GM18951 (cell line): ENCODE measurements around the gene SIGLEC11.
"Not testable (repeated sequence)": the region's sequence is repeated elsewhere in the genome, so short reads cannot be mapped to it uniquely, and the experiment has no call there.

ENCODE experiments used
- POLR2A ChIP-seq: IDR thresholded peaks from 4 replicates; pipeline ENCODE4 v1.6.1; 2011; ENCODE audit warnings: mild to moderate bottlenecking; ENCODE audit not compliant: insufficient read length, insufficient read depth; ENCODE audit errors: extremely low read depth
- in situ Hi-C: fragments of 300-500 bp; cut with MboI; formaldehyde crosslinking; loops from one replicate; pipeline ENCODE4 v1.12.0; 2022; ENCODE audit warnings: low sequenced_read_pairs, mixed read lengths, inconsistent platforms; ENCODE audit not compliant: unreplicated experiment

The SIGLEC11 gene

DNA sequence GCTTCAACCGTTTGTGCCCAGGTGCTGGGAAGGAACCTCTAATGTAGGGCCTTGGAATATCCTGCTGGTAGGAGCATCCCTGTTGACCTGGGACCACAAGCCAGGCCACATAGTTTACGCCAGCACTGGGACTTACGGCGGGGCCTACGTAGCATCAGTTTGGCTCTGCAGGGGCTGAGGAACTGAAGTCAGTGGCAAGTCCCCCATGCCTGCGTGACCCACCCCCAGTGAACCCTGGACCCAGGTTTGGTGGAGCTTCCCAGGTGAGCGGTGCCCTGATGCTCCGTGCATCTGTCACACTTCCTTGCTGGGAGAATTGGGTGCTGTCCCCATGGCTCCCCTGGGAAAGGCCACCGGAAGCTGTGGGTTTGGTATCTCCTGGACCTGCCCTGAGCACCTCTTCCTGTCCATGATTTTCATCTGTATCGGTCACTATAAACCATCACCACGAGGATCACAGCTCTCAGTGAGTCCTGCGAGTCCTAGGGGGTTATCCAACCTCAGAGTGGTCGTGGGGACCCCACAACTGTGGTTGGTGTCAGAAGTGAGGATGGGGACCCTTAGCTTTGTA, 9.9 kb downstream of the SIGLEC11 start:
- no peak for TF ChIP-seq POLR2A
- in situ Hi-C loops: no loop called here

GRCh38 chr19:49950590-49950948, 10.4 kb downstream of the SIGLEC11 start:
- TF ChIP-seq POLR2A: no peak
- in situ Hi-C loops: no loop called here

- in situ Hi-C loops: no loop called here
These were observed 11.0 kb downstream of the SIGLEC11 start for GRCh38 chr19:49949742-49950589.

GRCh38 chr19:49946415-49946814, 14.6 kb downstream of the SIGLEC11 start:
- no peak for TF ChIP-seq POLR2A
- in situ Hi-C loops: no loop called here

More at GRCh38 chr19:49949742-49950589, 11.0 kb downstream of the SIGLEC11 start:
- TF ChIP-seq POLR2A: no peak

GRCh38 chr19:49944567-49944966, 16.4 kb downstream of the SIGLEC11 start:
- in situ Hi-C loops: not testable (repeated sequence)

DNA sequence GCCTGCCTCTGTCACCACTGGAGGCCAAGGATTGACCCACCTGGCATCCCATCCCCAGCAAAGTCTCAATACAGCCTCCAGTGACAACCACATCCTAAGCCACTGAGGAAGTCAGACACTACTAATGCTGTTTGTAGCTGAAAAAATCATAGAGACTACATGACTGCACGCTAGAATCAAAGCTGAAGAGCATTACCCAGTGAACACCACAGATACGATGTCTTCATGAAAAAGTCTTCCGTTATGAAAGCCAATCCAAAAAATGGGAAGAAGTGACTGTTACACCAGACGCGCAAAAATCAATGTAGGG, 20.5 kb downstream of the SIGLEC11 start:
- in situ Hi-C loops: no loop called here
- TF ChIP-seq POLR2A: no peak

DNA sequence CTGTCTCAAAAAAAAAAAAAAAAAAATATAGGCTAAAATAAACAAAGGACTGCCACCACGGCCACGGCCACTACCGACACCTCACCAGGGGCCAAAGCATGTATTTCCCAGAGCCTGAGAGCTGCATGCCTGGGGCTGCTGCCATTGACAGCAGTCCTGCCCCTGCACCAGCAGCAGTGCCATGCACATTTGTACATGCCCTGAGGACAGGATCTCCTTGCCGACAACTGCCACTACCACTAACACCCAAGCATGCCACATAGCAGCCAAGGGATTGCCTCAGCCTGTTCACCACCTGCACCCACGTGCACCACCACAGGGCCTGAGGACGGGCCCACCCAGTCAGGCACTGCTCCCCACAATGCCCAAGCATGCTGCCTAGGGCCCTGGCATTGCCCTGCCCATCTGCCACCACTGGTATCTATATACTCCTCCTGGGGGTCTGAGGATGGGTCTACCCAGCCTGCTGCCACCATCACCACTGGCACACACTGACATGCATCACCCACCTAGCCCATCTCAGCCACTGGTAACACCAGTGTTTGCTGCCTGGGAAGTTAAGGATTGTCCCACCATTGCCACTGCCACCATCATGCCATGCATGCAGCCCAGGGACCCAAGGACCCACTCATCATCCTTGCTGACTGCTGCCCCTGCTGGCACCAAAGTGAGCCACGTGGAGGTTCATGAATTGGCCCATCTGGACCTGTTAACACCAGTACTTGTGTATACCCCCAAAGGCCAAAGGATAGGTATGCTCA, 21.1 kb downstream of the SIGLEC11 start:
- in situ Hi-C loops: no loop called here
- no peak for TF ChIP-seq POLR2A

- in situ Hi-C loops: no loop called here
- TF ChIP-seq POLR2A: no peak
These were observed 22.3 kb downstream of the SIGLEC11 start for GRCh38 chr19:49938662-49939061.

GRCh38 chr19:49937750-49938381, 23.1 kb downstream of the SIGLEC11 start:
- TF ChIP-seq POLR2A: no peak
- in situ Hi-C loops: no loop called here

- in situ Hi-C loops: no loop called here
- no peak for TF ChIP-seq POLR2A
These were observed 24.4 kb downstream of the SIGLEC11 start for GRCh38 chr19:49936549-49936948.

DNA sequence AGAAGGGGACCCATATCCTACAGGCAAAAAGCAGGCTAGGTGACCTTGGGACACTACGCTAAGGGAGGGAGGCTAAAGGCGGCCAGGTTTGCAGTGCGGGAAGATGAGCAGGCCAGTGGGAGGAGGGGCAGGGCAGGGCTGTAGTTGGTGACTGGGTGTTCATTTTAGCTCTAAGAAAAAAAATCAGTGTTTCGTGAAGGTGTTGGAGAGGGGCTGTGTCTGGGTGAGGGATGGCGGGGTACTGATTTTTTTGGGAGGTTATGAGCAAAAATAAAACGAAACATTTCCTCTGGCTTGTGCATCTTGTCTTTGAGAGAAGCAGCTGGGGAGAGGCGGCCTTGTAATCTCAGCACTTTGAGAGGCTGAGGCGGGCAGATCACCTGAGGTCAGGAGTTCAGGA, 27.3 kb downstream of the SIGLEC11 start:
- in situ Hi-C loops: no loop called here
- no peak for TF ChIP-seq POLR2A

- in situ Hi-C loops: no loop called here
- no peak for TF ChIP-seq POLR2A
These were observed 28.2 kb downstream of the SIGLEC11 start for GRCh38 chr19:49932731-49933131.

DNA sequence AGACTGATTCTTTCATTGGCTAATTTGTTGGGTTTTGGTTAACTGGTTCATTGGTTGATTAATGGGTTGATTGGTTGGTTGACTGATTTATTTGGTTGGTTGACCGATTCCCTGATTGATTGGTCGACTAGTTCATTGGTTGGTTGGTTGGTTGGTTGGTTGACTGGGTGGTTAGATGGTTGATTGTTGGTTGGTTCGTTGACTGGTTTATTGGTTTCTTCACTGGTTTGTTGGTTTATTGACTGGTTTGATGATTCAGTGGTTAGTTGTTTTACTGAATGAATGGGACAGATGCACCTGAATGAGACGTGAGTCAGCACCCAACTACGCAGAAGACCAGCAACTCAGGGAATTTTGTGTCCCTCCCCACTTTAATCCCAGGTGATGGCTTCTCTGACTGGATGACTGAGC, 28.9 kb downstream of the SIGLEC11 start:
- TF ChIP-seq POLR2A: no peak
- in situ Hi-C loops: no loop called here
